Measurements from ENCODE around the gene FAM171A1.

The FAM171A1 gene

DNA sequence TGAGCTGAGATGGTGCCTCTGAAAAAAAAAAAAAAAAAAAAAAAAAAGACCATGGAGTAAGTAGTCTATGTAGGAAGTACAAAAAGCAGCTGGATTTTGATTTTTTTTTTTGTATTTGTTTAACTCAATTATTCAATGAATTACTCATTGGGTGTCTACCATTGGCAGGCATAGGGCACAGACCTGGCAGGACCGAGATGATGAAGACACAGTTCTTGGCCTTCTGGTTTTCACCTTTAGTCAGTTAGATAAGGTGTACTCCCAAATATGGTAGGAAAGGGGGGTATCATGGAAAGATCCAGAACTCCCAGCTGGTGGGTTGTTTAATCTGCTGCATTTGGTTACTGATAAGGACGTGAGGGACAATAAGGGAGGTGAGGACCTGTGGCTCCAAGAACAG, 105.5 kb downstream of the FAM171A1 start:
- DNase-seq (ENCODE audit: insufficient read length) (no peak), FAIRE-seq (no peak)
- TF ChIP-seq POLR2AphosphoS5 (IDR thresholded peaks at IDR 0.05; ENCODE audit: low read depth, low read length) (no peak), TAF1 (IDR thresholded peaks at IDR 0.05; ENCODE audit: borderline replicate concordance, low read depth, low read length) (no peak), POLR2A (IDR thresholded peaks at IDR 0.05; ENCODE audit: low read depth, low read length) (no peak)

DNA sequence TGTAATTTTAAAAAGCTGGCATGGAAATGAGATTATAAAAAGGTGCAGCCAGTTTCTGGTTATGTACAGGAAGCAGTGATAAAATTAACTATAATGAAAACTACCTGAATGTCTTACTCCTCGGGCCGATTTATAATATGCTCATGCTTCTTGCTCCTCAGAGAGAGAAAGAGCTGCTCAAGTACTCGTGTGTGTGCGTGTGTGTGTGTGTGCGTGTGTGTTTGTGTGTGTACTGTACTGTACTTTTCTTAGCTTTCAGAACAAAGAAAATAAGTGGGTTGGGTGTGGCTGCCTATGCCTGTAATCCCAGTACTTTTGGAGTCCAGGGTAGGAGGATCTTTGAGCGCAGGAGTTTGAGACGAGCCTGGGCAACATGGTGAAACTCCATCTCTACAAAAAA, 106.0 kb downstream of the FAM171A1 start:
- TF ChIP-seq POLR2AphosphoS5 (IDR thresholded peaks at IDR 0.05; ENCODE audit: low read depth, low read length) (no peak), TAF1 (IDR thresholded peaks at IDR 0.05; ENCODE audit: borderline replicate concordance, low read depth, low read length) (no peak), POLR2A (IDR thresholded peaks at IDR 0.05; ENCODE audit: low read depth, low read length) (no peak)
- no peak for DNase-seq (ENCODE audit: insufficient read length)
- no peak for FAIRE-seq

DNA sequence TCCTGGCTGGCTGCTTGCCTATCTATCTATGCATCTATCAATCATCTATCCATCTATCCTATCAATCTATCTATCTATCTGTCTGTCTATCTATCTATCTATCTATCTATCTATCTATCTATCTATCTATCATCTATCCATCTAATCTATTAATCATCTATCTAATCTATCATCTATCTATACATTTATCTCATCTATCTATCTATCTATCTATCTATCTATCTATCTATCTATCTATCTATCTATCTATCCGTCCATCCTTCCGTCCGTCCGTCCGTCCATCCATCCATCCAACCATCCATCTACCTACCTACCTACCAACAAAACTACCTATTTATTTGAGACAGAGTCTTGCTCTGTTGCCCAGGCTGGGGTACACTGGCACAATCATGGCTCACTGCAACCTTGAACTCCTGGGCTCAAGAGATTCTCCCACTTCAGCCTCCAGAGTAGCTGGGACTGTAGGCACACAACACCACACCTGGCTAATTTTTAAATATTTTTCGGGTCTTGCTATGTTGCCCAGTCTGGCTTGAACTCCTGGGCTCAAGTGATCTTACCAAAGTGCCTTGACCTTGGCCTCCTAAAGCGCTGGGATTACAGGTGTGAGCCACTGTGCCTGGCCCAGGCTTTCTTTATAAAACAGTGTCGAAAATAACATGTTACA, 107.3 kb downstream of the FAM171A1 start:
- DNase-seq (ENCODE audit: insufficient read length) (no peak), FAIRE-seq (no peak)
- no peak for TF ChIP-seq TAF1 (IDR thresholded peaks at IDR 0.05; ENCODE audit: borderline replicate concordance, low read depth, low read length)

DNA sequence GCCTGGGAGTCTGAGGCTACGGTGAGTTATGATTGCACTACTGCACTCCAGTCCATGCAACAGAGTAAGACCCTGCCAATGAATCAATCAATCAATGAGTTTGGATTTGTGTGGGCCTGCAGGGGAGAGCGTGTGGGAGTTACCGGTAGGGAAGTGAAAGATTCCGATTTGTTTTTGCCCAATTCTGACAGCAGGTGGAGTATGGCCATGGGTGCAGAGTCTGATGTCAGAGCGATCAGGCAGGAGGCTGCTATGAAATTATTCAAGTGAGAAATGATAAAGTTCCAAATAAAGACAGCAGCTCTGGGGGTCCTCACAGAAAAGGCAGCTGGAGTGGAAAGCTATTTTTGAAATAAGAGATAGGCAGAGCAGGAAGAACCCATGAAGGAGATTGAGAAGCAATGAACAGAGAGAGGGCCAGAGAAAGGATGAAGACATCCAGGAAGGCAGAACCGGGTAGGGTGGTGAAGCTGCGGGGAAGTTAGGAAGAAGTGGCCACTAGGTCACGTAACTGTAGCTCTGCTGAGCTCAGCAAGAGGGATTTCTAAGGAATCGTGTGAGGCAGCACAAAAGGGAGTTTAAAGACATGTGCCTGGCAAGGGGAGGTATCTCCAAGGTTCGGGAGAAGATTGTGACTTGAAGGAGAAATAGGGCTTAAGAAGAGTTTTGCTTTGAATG, 108.9 kb downstream of the FAM171A1 start:
- DNase-seq (ENCODE audit: insufficient read length) (no peak), FAIRE-seq (no peak)
- TF ChIP-seq POLR2A (IDR thresholded peaks at IDR 0.05; ENCODE audit: low read depth, low read length) (no peak), POLR2AphosphoS5 (IDR thresholded peaks at IDR 0.05; ENCODE audit: low read depth, low read length) (no peak), TAF1 (IDR thresholded peaks at IDR 0.05; ENCODE audit: borderline replicate concordance, low read depth, low read length) (no peak)

DNA sequence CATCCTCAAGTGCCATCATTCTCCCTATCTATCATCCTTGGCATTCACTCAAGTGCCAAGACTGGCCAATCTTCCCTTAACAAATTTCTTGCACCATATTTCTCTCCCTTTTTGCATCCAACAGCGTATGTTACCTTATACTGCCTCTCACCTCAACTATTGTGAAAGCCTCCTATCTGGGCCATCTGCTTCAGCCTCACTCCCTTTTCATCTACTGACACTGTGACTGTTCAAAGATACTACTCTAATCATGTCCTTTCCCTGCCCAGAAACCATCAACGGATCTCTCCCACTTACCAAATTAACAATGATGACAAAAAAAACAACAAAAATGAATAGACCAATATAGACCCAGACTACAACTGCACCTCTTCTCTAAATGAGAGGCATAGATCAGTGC, 112.0 kb downstream of the FAM171A1 start:
- FAIRE-seq (no peak), DNase-seq (ENCODE audit: insufficient read length) (no peak)
- no peak for TF ChIP-seq POLR2A (IDR thresholded peaks at IDR 0.05; ENCODE audit: low read depth, low read length)
- TF ChIP-seq POLR2AphosphoS5 (IDR thresholded peaks at IDR 0.05; ENCODE audit: low read depth, low read length), result no peak

DNA sequence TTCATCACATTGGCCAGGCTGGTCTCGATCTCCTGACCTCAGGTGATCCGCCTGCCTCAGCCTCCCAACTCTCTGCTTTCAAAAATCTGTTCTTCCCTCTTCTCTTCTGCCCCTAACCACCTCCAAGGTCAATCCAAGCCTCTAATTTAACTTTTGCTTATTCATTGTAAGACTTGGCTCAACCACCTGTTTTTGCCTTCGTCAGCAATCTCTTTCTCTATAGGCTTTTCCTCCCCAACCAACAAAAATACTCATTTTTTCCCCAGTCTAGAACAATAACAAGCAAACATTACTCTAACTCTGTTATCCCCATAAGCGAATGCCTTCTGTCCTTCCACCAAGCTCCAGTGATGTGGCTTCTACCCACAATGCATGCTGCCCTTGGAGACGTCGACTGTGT, 112.8 kb downstream of the FAM171A1 start:
- TF ChIP-seq POLR2A (IDR thresholded peaks at IDR 0.05; ENCODE audit: low read depth, low read length) (no peak), POLR2AphosphoS5 (IDR thresholded peaks at IDR 0.05; ENCODE audit: low read depth, low read length) (no peak), TAF1 (IDR thresholded peaks at IDR 0.05; ENCODE audit: borderline replicate concordance, low read depth, low read length) (no peak)
- no peak for FAIRE-seq
- no peak for DNase-seq (ENCODE audit: insufficient read length)

DNA sequence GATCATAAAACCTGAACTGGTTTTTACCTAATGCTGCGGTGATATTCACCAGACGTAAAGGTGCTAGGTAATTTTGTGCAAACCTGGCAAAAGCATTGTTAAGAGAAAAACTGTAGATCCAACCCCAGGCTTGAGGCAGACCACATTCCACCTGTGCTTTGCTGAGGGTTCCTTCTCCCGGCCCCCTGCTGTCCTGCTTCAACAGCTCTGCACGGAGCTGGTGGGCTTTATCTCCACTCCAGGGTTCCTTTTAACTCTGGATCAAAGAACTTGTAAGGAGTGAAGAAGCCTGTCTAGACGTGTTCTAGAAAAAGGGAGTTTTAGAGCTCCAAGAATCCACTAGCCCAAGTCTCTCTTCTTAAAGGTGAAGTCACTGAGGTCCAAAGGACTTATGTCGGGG, 115.1 kb downstream of the FAM171A1 start:
- FAIRE-seq, result no peak
- DNase-seq (ENCODE audit: insufficient read length), result no peak
- TF ChIP-seq POLR2A (IDR thresholded peaks at IDR 0.05; ENCODE audit: low read depth, low read length) (no peak), TAF1 (IDR thresholded peaks at IDR 0.05; ENCODE audit: borderline replicate concordance, low read depth, low read length) (no peak), POLR2AphosphoS5 (IDR thresholded peaks at IDR 0.05; ENCODE audit: low read depth, low read length) (no peak)

DNA sequence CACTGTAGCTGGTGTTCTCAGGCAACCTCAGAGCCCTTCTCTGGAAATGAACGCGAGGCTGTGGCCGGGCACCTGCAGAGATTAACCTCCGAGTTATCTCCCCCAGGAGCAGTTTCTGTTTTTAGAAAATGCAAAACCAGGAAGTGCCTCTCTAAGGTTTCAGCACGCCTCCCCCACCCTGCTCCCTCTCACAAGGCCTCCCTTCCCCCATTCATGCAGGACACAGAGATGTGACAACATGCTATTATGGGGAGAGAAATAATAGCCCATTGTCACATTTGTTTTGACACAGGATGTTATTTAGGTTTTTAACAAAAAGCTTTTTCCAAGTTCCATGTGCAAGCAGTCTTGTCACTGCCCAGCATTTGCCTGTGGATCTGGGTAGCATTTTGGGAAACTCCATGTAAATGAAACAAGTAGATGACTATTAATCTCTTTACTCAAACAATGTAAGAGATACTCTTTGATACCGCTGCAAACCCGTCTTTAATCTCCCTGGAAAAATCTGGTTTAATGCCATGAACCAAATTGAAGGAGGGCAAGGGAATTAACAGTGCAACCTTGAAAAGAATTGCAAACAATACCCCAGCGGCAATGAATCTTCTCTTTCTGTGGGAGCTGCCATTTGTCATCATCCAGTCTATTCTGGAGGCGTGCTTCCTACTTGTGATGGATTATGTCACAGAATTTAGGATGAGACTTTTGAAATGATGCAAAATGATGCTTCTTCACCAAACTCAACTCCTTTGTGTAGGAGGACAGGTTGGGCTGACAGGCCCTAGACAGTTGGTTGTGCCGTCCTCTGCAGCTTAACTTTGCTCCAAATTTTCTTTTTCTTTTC, 116.1 kb downstream of the FAM171A1 start:
- no peak for DNase-seq (ENCODE audit: insufficient read length)
- TF ChIP-seq POLR2A (IDR thresholded peaks at IDR 0.05; ENCODE audit: low read depth, low read length) (no peak), TAF1 (IDR thresholded peaks at IDR 0.05; ENCODE audit: borderline replicate concordance, low read depth, low read length) (no peak), POLR2AphosphoS5 (IDR thresholded peaks at IDR 0.05; ENCODE audit: low read depth, low read length) (no peak)
- no peak for FAIRE-seq

DNA sequence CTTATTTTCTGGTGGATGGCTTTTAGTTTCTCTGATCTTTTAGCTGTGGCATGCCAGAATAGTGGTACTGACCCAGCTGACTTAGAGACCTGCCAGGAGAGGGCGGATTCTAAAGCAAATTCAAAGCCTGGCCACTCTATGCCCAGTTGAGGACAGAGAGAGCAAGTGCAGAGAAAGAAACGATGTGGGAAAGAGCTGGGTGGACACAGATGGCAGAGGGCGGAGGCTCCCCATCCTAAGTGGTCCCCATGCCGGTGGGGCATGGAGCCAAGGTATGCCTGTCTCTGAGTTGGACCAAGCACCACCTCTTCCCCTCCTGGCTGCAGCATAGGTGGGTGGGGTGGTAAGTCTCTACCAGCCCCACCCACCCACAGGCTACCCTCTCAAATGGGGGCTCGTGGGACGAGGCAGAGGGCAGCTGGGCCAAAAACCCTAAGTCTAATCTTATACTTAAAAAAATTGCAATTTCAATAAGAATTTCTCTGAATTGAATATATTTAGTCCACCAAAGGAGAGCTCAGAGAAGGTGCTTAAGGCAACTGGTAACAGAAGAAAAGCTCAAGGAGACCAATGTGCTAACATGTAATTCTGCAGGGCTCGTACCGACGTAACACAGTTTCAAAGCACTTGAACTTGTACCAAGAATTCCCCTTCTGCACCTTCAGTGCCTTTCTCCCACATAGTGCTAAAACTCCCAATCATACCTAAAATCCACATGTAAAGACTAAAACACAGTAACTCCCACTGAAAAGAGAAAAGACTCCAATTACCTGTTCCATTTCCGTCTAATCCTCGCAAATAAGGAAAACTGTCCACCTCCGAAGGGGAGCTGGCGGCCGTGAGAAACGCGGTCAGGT, 116.9 kb downstream of the FAM171A1 start:
- DNase-seq (ENCODE audit: insufficient read length) (no peak), FAIRE-seq (no peak)
- no peak for TF ChIP-seq TAF1 (IDR thresholded peaks at IDR 0.05; ENCODE audit: borderline replicate concordance, low read depth, low read length)
- TF ChIP-seq POLR2A (IDR thresholded peaks at IDR 0.05; ENCODE audit: low read depth, low read length), result no peak
- TF ChIP-seq POLR2AphosphoS5 (IDR thresholded peaks at IDR 0.05; ENCODE audit: low read depth, low read length), result no peak

DNA sequence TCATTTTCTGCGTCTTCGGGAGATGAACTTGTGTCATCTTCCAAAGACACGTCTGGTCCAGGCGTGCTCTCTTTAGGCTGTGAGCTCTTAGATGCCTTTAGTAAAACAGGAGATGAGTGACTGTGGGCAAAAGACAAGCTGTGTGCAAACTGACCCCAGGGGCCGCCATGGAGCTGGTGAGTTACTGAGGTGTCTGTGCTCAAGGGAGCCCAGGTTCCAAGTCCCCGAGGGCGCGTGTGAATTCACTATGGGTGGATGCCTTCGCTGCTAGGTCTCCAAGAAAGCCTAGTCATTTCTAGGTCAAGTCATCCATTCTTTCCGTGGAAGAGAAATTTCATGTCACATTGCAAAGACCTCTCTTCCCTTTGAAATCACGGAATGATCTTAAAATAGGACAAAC, 118.7 kb downstream of the FAM171A1 start:
- TF ChIP-seq POLR2AphosphoS5 (IDR thresholded peaks at IDR 0.05; ENCODE audit: low read depth, low read length), result no peak
- TF ChIP-seq TAF1 (IDR thresholded peaks at IDR 0.05; ENCODE audit: borderline replicate concordance, low read depth, low read length), result no peak
- TF ChIP-seq POLR2A (IDR thresholded peaks at IDR 0.05; ENCODE audit: low read depth, low read length), result no peak
- FAIRE-seq, result no peak
- no peak for DNase-seq (ENCODE audit: insufficient read length)

DNA sequence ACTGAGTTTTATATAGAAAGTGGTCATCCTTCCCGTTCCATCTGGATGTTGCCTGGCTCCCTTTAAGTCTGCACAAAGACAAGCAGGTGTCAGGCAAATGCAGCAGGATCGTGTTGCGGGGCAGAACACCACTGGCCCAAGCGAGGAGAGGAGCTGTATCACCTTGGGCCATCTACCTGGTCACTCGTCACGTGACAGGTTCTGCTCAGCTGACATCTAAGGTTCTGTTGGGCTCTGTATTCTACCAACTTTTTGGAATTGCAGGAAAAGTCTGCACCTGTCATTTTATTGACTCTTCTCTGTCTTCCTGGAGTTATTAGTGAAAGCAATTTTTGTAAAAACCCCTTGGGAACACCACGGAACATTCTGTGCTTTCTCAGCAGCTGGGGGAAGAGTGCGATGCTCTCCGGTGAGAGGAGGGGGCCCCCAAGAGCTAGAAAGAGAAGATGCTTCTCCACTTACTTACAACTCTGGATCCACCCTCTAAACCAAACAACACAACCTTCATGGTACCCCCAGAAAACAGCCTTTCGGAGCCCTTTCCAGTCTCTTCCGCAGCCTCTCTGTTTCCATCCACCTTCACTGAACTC, 119.2 kb downstream of the FAM171A1 start:
- FAIRE-seq (no peak), DNase-seq (ENCODE audit: insufficient read length) (no peak)
- TF ChIP-seq TAF1 (IDR thresholded peaks at IDR 0.05; ENCODE audit: borderline replicate concordance, low read depth, low read length), result no peak
- TF ChIP-seq POLR2AphosphoS5 (IDR thresholded peaks at IDR 0.05; ENCODE audit: low read depth, low read length), result no peak
- no peak for TF ChIP-seq POLR2A (IDR thresholded peaks at IDR 0.05; ENCODE audit: low read depth, low read length)

Data from GM12892 (cell line).